GM12892 (cell line): ENCODE results near the gene SERPINE1.
A peak's percentile ranks its signal among the peaks of the same experiment; 100 is the strongest.
"Not testable (repeated sequence)": the region's sequence is repeated elsewhere in the genome, so short reads cannot be mapped to it uniquely, and the experiment has no call there.

Experiments used
- DNase-seq: peaks from one replicate; pipeline ENCODE4 v3.0.0; 2011; ENCODE audit not compliant: insufficient read length
- FAIRE-seq: peaks from 2 replicates; lab custom pipeline; 2011; peaks lifted over from hg19 to GRCh38; lab: Jason Lieb, UNC
- POLR2A ChIP-seq: IDR thresholded peaks from 2 replicates; pipeline ENCODE4 v1.6.1; 2011; ENCODE audit warnings: low read depth, low read length, control low read depth
- POLR2AphosphoS5 ChIP-seq: IDR thresholded peaks from 2 replicates; pipeline ENCODE4 v1.6.1; 2011; ENCODE audit warnings: low read depth, low read length, control low read depth
- TAF1 ChIP-seq: IDR thresholded peaks from 2 replicates; pipeline ENCODE4 v1.6.1; 2011; ENCODE audit warnings: low read depth, mild to moderate bottlenecking, control low read depth, low read length, borderline replicate concordance

Gene SERPINE1

GRCh38 chr7:101118856-101119255 lies 8.0 kb upstream of the SERPINE1 start:
- DNase-seq (no peak), FAIRE-seq (no peak)
- TF ChIP-seq TAF1 (no peak), POLR2AphosphoS5 (no peak), POLR2A (no peak)

GRCh38 chr7:101119876-101120275 lies 7.0 kb upstream of the SERPINE1 start:
- FAIRE-seq = no peak
- DNase-seq = no peak
- TF ChIP-seq POLR2AphosphoS5 = no peak
- TF ChIP-seq POLR2A = no peak
- TF ChIP-seq TAF1 = no peak

- TF ChIP-seq POLR2AphosphoS5 (no peak), TAF1 (no peak), POLR2A (no peak)
- DNase-seq (no peak), FAIRE-seq (no peak)
Measured at GRCh38 chr7:101120315-101120714, 6.6 kb upstream of the SERPINE1 start.

- FAIRE-seq, DNase-seq: not testable (repeated sequence)
Measured at GRCh38 chr7:101121631-101121990, 5.3 kb upstream of the SERPINE1 start.

- TF ChIP-seq POLR2A (peak; percentile 36; the same call in 1 of the 2 replicates), TAF1 (no peak)
- peak; percentile 46 for DNase-seq
- FAIRE-seq = no peak
Measured at GRCh38 chr7:101121991-101122932, 4.6 kb upstream of the SERPINE1 start.

- TF ChIP-seq POLR2A = no peak
- TF ChIP-seq TAF1 = no peak
- TF ChIP-seq POLR2AphosphoS5 = no peak
- no peak for DNase-seq
- no peak for FAIRE-seq
Measured at GRCh38 chr7:101122933-101123702, 3.8 kb upstream of the SERPINE1 start.

GRCh38 chr7:101123703-101124068 lies 3.2 kb upstream of the SERPINE1 start:
- TF ChIP-seq TAF1 (no peak), POLR2AphosphoS5 (no peak), POLR2A (no peak)
- DNase-seq (no peak), FAIRE-seq (no peak)

- FAIRE-seq (no peak), DNase-seq (no peak)
- TF ChIP-seq POLR2AphosphoS5 (no peak), POLR2A (no peak), TAF1 (no peak)
Measured at GRCh38 chr7:101124376-101125056, 2.4 kb upstream of the SERPINE1 start.

GRCh38 chr7:101125989-101126650 lies 784 bp upstream of the SERPINE1 start:
- FAIRE-seq (no peak), DNase-seq (no peak)
- TF ChIP-seq POLR2A (no peak), POLR2AphosphoS5 (no peak), TAF1 (no peak)

GRCh38 chr7:101127460-101128039 lies 646 bp downstream of the SERPINE1 start:
- FAIRE-seq = no peak
- TF ChIP-seq POLR2AphosphoS5 = no peak
- no peak for TF ChIP-seq TAF1
- no peak for TF ChIP-seq POLR2A
- DNase-seq = no peak

GRCh38 chr7:101128040-101128834 lies 1.3 kb downstream of the SERPINE1 start:
- no peak for DNase-seq
- TF ChIP-seq TAF1 (no peak), POLR2AphosphoS5 (no peak), POLR2A (no peak)
- FAIRE-seq = no peak
